Astrocyte of the cerebellum (primary cell): ENCODE data around the gene JAG1.

Experiments used
- DNase-seq: peaks from one replicate; pipeline ENCODE4 v3.0.0-alpha.2; 2011; ENCODE audit warnings: low read depth
- H3K4me3 ChIP-seq: 2 replicates; pipeline ENCODE4 v1.5.1; 2011; ENCODE audit warnings: mild to moderate bottlenecking, low read depth, low read length, moderate library complexity
- CTCF ChIP-seq: IDR thresholded peaks from 2 replicates; pipeline ENCODE4 v1.5.1; 2012; ENCODE audit warnings: low read length, low read depth, moderate library complexity, mild to moderate bottlenecking; ENCODE audit errors: missing control alignments
- in situ Hi-C: cut with HindIII; loops from 2 replicates; pipeline ENCODE4 v1.10.0; 2017; ENCODE audit warnings: low sequenced_read_pairs

JAG1 gene

GRCh38 chr20:10660661-10661060 is 13.1 kb downstream of the JAG1 start:
- in situ Hi-C loops = no loop called here
- H3K4me3 ChIP-seq = no peak overlapping the region
- DNase-seq = no peak
- no peak for TF ChIP-seq CTCF

- H3K4me3 ChIP-seq = no peak overlapping the region
- DNase-seq = no peak
- no peak for TF ChIP-seq CTCF
- in situ Hi-C loops = no loop called here
Observed at GRCh38 chr20:10659651-10660601, 13.9 kb downstream of the JAG1 start.

- no peak for DNase-seq
- no peak for TF ChIP-seq CTCF
- H3K4me3 ChIP-seq = no peak overlapping the region
- in situ Hi-C loops = no loop called here
Observed at GRCh38 chr20:10658876-10659632, 14.7 kb downstream of the JAG1 start.

GRCh38 chr20:10658051-10658823 is 15.6 kb downstream of the JAG1 start:
- H3K4me3 ChIP-seq = no peak overlapping the region
- DNase-seq = no peak
- no peak for TF ChIP-seq CTCF
- in situ Hi-C loops = no loop called here

GRCh38 chr20:10657453-10657852 is 16.3 kb downstream of the JAG1 start:
- in situ Hi-C loops = no loop called here
- no peak overlapping the region for H3K4me3 ChIP-seq
- TF ChIP-seq CTCF = no peak
- DNase-seq = no peak
